ENCODE data around the gene ITGAD. TPM values are rescaled to one million over a fixed set of nuclear protein-coding genes. Genes with fewer than 3 reads are reported as not detected.

The ITGAD gene
- total and polyA plus RNA-seq, 2 donors (not counting 3 experiments of a cell fraction or from before 2014, with no cell fraction given): not detected

DNA sequence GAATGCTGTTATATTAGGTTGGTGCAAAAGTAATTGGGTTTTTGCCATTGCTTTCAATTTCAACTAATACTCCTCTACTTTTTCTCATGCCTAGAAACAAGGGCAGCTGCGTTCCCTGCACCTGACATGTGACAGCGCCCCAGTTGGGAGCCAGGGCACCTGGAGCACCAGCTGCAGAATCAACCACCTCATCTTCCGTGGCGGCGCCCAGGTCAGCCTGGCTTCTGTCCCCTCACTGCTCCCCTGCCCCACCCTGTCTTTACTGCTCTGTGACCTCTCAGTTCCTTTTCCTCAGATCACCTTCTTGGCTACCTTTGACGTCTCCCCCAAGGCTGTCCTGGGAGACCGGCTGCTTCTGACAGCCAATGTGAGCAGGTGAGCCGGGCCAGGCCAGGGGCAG, 16.4 kb upstream of the ITGAD start:
- H3K4me2 ChIP-seq (ENCODE audit: insufficient read depth, low read length): no peak overlapping the region
- FAIRE-seq: no peak
- BruUV-seq (replicated peaks): no TSS peak

More for the DNA sequence above, 16.4 kb upstream of the ITGAD start:
- dilution Hi-C loops (cut with MboI; ENCODE audit: extremely low pct_ligation_motif_present, low sequenced_read_pairs) (no loop called here), intact Hi-C loops (cut with micrococcal nuclease) (no loop called here)
- no peak for DNase-seq (ENCODE audit: low read depth, low spot score)
- Histone ChIP-seq H3K4me3 (replicated peaks in 1 of 3; ENCODE audit: insufficient read depth in 1 of 3, low read depth in 1 of 3, low read length in 3 of 3) (no peak overlapping the region), H3K9ac (replicated peaks; ENCODE audit: extremely low read depth, insufficient read depth, low read length) (no peak overlapping the region), H3K9me1 (replicated peaks; ENCODE audit: control insufficient read depth, extremely low read depth, insufficient read depth, low read length) (no peaks in the 10 kb centered on the region), H3K9me3 (replicated peaks; ENCODE audit: control insufficient read depth, insufficient read depth, low read length) (no peaks in the 10 kb centered on the region), H3K4me1 (ENCODE audit: control insufficient read depth, extremely low read depth, insufficient read depth, low read length) (no peaks in the 10 kb centered on the region), H3K27me3 (ENCODE audit: control insufficient read depth in 2 of 2, insufficient read depth in 2 of 2, low read length in 2 of 2) (no peaks in the 10 kb centered on the region), H3K36me3 (ENCODE audit: control insufficient read depth in 2 of 2, extremely low read depth in 1 of 2, insufficient read depth in 2 of 2, low read length in 2 of 2) (no peaks in the 10 kb centered on the region), H4K20me1 (replicated peaks; ENCODE audit: control insufficient read depth, extremely low read depth, insufficient read depth, low read length) (no peaks in the 10 kb centered on the region), H3K27ac (ENCODE audit: insufficient read depth, low read depth, low read length) (no peak overlapping the region), H3K79me2 (ENCODE audit: control insufficient read depth, insufficient read depth, low read length) (no peaks in the 10 kb centered on the region), H2AFZ (ENCODE audit: low read depth, low read length) (no peak overlapping the region)
- TF ChIP-seq, protein P1, sequence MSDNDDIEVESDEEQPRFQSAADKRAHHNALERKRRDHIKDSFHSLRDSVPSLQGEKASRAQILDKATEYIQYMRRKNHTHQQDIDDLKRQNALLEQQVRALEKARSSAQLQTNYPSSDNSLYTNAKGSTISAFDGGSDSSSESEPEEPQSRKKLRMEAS (IDR thresholded peaks at IDR 0.05; ENCODE audit: insufficient read depth, insufficient read length): no peak
- TF ChIP-seq JUN (IDR thresholded peaks at IDR 0.05; ENCODE audit: borderline replicate concordance, insufficient read depth, insufficient read length, low read depth): no peak
- no peak for TF ChIP-seq FOS (IDR thresholded peaks at IDR 0.05; ENCODE audit: borderline replicate concordance, insufficient read depth, low read length)
- no peak for TF ChIP-seq POLR2AphosphoS5 (IDR thresholded peaks at IDR 0.05; ENCODE audit: insufficient read depth, low read depth, low read length)
- TF ChIP-seq EZH2 (IDR thresholded peaks at IDR 0.05; ENCODE audit: borderline replicate concordance, low read depth, low read length, severe bottlenecking): no peak
- TF ChIP-seq POLR2A (IDR thresholded peaks at IDR 0.05; ENCODE audit: low read depth, low read length): no peak
- no peak for TF ChIP-seq CTCF (IDR thresholded peaks at IDR 0.05; ENCODE audit: extremely low read depth in 1 of 2, insufficient read depth in 1 of 2, low read depth in 1 of 2, low read length in 2 of 2)
- TF ChIP-seq MYC (IDR thresholded peaks at IDR 0.05; ENCODE audit: low read depth, low read length): no peak
- TF ChIP-seq GATA2 (IDR thresholded peaks at IDR 0.05; ENCODE audit: insufficient read depth, insufficient read length, low read depth, low read length): no peak
- POLR2A ChIA-PET: no interaction called here
- CTCF ChIA-PET: interaction anchor here (1.2 kb wide), 1 partner anchor 14 kb away, joined by 4 read pairs; no protein-coding TSS in a partner anchor

Data from endothelial cell of umbilical vein (primary cell).